A673 (cell line): Measurements from ENCODE around the gene CAMK2G.

Experiments
- EZH2 ChIP-seq: fragments of 200-600 bp; sonication (generic); IDR thresholded peaks from 2 replicates; pipeline ENCODE4 v1.6.1; 2017; ENCODE audit warnings: borderline replicate concordance, low read depth, mild to moderate bottlenecking, mixed read lengths, antibody characterized with exemption, low read length; ENCODE audit not compliant: poor library complexity, severe bottlenecking
- TF ChIP-seq, protein P1 (sequence below): fragments of 300-800, 200-600 bp; sonication (generic); conservative IDR thresholded peaks from 2 replicates; pipeline ENCODE4 v1.5.1; 2017; ENCODE audit warnings: low read depth, mild to moderate bottlenecking, antibody characterized with exemption, low read length, moderate library complexity, mixed read lengths

DNA sequence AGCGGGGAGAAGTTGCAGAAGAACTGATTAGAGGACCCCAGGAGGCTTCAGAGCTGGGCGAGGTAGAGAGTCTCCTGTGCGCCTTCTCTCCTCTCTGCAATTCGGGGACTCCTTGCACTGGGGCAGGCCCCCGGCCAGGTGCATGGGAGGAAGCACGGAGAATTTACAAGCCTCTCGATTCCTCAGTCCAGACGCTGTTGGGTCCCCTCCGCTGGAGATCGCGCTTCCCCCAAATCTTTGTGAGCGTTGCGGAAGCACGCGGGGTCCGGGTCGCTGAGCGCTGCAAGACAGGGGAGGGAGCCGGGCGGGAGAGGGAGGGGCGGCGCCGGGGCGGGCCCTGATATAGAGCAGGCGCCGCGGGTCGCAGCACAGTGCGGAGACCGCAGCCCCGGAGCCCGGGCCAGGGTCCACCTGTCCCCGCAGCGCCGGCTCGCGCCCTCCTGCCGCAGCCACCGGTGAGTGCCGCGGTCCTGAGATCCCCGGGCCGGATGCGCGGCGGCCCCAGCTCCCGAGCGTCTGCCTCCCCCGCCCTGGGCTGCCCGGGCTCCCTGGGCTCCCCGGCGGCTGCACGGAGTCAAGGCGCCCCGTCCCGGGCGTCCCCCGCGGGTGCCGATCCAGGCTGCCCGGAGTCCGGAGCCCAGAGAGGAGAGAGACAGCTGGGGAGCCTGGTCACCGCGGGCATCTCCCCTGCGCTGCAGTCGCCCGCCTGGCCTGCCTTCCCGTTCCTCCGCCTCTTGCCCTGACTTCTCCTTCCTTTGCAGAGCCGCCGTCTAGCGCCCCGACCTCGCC lies 36.6 kb upstream of the CAMK2G start, which contains the start of gene PLAU:
- TF ChIP-seq, protein P1, sequence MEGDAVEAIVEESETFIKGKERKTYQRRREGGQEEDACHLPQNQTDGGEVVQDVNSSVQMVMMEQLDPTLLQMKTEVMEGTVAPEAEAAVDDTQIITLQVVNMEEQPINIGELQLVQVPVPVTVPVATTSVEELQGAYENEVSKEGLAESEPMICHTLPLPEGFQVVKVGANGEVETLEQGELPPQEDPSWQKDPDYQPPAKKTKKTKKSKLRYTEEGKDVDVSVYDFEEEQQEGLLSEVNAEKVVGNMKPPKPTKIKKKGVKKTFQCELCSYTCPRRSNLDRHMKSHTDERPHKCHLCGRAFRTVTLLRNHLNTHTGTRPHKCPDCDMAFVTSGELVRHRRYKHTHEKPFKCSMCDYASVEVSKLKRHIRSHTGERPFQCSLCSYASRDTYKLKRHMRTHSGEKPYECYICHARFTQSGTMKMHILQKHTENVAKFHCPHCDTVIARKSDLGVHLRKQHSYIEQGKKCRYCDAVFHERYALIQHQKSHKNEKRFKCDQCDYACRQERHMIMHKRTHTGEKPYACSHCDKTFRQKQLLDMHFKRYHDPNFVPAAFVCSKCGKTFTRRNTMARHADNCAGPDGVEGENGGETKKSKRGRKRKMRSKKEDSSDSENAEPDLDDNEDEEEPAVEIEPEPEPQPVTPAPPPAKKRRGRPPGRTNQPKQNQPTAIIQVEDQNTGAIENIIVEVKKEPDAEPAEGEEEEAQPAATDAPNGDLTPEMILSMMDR, result no peak
- no peak for TF ChIP-seq EZH2
